HG02623 (cell line): ENCODE results near the gene G0S2.

Experiments used
- ATAC-seq: cut with Tn5 transposase; IDR thresholded peaks from one replicate; pipeline ENCODE4 v1.9.1; 2021; ENCODE audit warnings: moderate library complexity; ENCODE audit not compliant: unreplicated experiment

The G0S2 gene

GRCh38 chr1:209648346-209648745, 26.9 kb upstream of the G0S2 start:
- ATAC-seq = no peak

- ATAC-seq = no peak
Measured at GRCh38 chr1:209648931-209649776, 26.1 kb upstream of the G0S2 start.

- ATAC-seq = no peak
Measured at GRCh38 chr1:209650454-209650853, 24.8 kb upstream of the G0S2 start.

GRCh38 chr1:209651138-209651587, 24.0 kb upstream of the G0S2 start:
- peak; percentile 43 for ATAC-seq

- no peak for ATAC-seq
Measured at GRCh38 chr1:209652121-209652735, 23.0 kb upstream of the G0S2 start, which contains the start of gene LAMB3. LAMB3 (minus strand) TSS chr1:209652425; CDS start chr1:209650944, 1,481 bp downstream.

GRCh38 chr1:209652873-209653401, 22.3 kb upstream of the G0S2 start:
- no peak for ATAC-seq

GRCh38 chr1:209653915-209654351, 21.3 kb upstream of the G0S2 start:
- ATAC-seq = no peak

GRCh38 chr1:209655411-209656231, 19.6 kb upstream of the G0S2 start:
- no peak for ATAC-seq

GRCh38 chr1:209657140-209657879, 17.9 kb upstream of the G0S2 start:
- no peak for ATAC-seq

- no peak for ATAC-seq
Measured at GRCh38 chr1:209657918-209658317, 17.3 kb upstream of the G0S2 start.

GRCh38 chr1:209659909-209660308, 15.3 kb upstream of the G0S2 start:
- ATAC-seq = peak; percentile 76

- no peak for ATAC-seq
Measured at GRCh38 chr1:209661071-209661470, 14.1 kb upstream of the G0S2 start.

- ATAC-seq = no peak
Measured at GRCh38 chr1:209662879-209663327, 12.3 kb upstream of the G0S2 start.

- ATAC-seq = no peak
Measured at GRCh38 chr1:209667103-209667502, 8.1 kb upstream of the G0S2 start.

GRCh38 chr1:209667708-209668107, 7.5 kb upstream of the G0S2 start:
- no peak for ATAC-seq

- ATAC-seq = no peak
Measured at GRCh38 chr1:209670441-209671082, 4.7 kb upstream of the G0S2 start.

- peak; percentile 89 for ATAC-seq
Measured at GRCh38 chr1:209672705-209673630, 2.2 kb upstream of the G0S2 start.

GRCh38 chr1:209673631-209674417, 1.4 kb upstream of the G0S2 start:
- no peak for ATAC-seq
